Psoas muscle (tissue), 8 donors: ENCODE data around the gene MAGI2. TPM values are rescaled to one million over a fixed set of nuclear protein-coding genes. Genes with fewer than 3 reads are reported as not detected.

Experiments used
- ATAC-seq, 4 donors: fragments of 200-7000 bp; cut with Tn5 transposase; one replicate each; pipeline ENCODE4 v1.9.1; 2020; ENCODE audit warnings: moderate library complexity in 3 of 4, mild to moderate bottlenecking in 2 of 4
- DNase-seq, 2 donors: peaks; one replicate each; pipeline ENCODE4 v3.0.0-alpha.2; 2020
- H3K27ac ChIP-seq: fragments of 200-600 bp; one replicate; pipeline ENCODE4 v1.8.0; 2022
- H3K27me3 ChIP-seq, 3 donors: fragments of 200-600 bp in 1 of 3; one replicate each; pipeline versions ENCODE4 v1.6.1 to v1.8.0; 2013 to 2022; ENCODE audit warnings: low read length in 2 of 3, mild to moderate bottlenecking in 2 of 3, moderate library complexity in 1 of 3; ENCODE audit not compliant: insufficient read depth in 3 of 3
- H3K36me3 ChIP-seq, 2 donors: fragments of 200-600 bp in 1 of 2; one replicate each; pipeline versions ENCODE4 v1.6.1 to v1.8.0; 2013 to 2022; ENCODE audit warnings: low read depth in 1 of 2, mild to moderate bottlenecking in 1 of 2, moderate library complexity in 1 of 2; ENCODE audit not compliant: insufficient read depth in 1 of 2
- H3K4me1 ChIP-seq: fragments of 200-600 bp; one replicate; pipeline ENCODE4 v1.8.0; 2022
- H3K4me3 ChIP-seq: fragments of 200-600 bp; one replicate; pipeline ENCODE4 v1.8.0; 2022; ENCODE audit warnings: mild to moderate bottlenecking
- H3K9me3 ChIP-seq: fragments of 200-600 bp; one replicate; pipeline ENCODE4 v1.8.0; 2022
- whole genome bisulfite sequencing, 3 donors: extraction: QIAGEN DNeasy Blood & Tissue Kit; methylation state at CpG; one replicate each; pipeline versions ENCODE4 v1.1.6 to v1.1.7; 2013; 5-methylcytosine and 5-hydroxymethylcytosine counted together
- intact Hi-C, 2 donors: fragments of 100-400 bp; cut with DNase I; formaldehyde crosslinking; loops; one replicate each; pipeline versions ENCODE4 v1.11.0 to v1.14.2; 2022
- polyA plus RNA-seq, 3 donors: library from polyadenylated mRNA; stranded (reverse); fragments of 200-250 nt; gene quantifications; one replicate each; pipeline ENCODE4 v1.2.3, GENCODE V29; 2013
- total RNA-seq, 4 donors: library from RNA; stranded (reverse); fragmentation: NEBNext Ultra II Directional in 2 of 4; extraction: Animal tissue kit (Norgen Biotek cat#: 25700) in 2 of 4; gene quantifications; one replicate each; pipeline versions ENCODE4 v1.2.1 to v1.2.4, GENCODE V29; 2021 to 2023
- TF ChIP-seq, protein P1 (sequence below): fragments of 200-600 bp; IDR thresholded peaks from one replicate; pipeline ENCODE4 v1.8.0; 2022; ENCODE audit warnings: antibody characterized with exemption
- donor health status: healthy with polysubstance abuse.
- donor health status: DM: no; HTN: no; CAD: no; lungs with moderate emphysema.
- donor health status: Bipolar disorder and iron deficiency.
- donor health status: healthy.
- donor health status: DM: yes; HTN: yes; CAD: no.
- donor health status: DM: no; HTN: no; CAD: no.
- donor health status: DM: no; HTN: no; CAD: no.
- donor health status: DM: yes; HTN: yes; CAD: no.

MAGI2 gene
- total and polyA plus RNA-seq, 7 donors = 0.46 to 2.5 (median 1.4) TPM

DNA sequence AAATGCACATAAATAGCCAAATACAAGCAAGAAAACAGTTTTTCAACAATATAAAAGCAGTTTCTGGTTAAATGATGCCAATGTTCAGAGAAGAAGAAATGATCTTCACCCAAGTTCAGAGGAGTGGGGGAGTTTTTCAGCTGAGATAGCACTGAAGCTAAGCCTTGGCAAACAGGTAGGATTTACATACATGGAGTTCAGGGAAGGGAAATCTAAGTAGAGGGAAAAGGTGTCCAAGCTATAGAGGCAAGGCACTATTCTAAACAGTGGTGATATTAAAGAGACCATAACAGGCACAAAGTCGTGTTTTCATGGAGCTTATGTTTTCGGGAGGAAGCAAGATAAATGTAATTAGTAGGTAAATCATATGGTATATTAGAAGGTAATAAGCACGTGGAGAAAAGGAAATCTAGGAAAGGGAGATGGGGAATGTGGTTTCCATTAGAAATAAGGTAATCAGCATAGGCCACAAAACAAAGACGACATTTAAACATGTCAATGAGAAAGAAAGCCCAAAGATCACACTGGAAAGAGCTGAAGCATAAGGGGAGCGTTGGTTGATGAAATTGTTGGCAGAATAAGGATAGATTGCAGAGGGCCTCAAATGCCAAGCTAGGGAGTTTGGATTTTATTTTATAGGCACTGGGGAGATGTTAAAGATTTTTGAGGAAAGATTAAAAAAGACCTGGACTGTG, 704.3 kb downstream of the MAGI2 start:
- H3K27me3 ChIP-seq = no peaks in the 10 kb centered on the region
- intact Hi-C loops = no loop called here
- ATAC-seq = no peak
- no peak overlapping the region for H3K4me3 ChIP-seq
- H3K9me3 ChIP-seq = peaks cover 9% of the 10 kb centered on the region
- 54 to 71% (median 62%) methylated on average over 5 of the region's 5 CpGs for WGBS, 3 donors
- H3K36me3 ChIP-seq = no peaks in the 10 kb centered on the region
- TF ChIP-seq, protein P1, sequence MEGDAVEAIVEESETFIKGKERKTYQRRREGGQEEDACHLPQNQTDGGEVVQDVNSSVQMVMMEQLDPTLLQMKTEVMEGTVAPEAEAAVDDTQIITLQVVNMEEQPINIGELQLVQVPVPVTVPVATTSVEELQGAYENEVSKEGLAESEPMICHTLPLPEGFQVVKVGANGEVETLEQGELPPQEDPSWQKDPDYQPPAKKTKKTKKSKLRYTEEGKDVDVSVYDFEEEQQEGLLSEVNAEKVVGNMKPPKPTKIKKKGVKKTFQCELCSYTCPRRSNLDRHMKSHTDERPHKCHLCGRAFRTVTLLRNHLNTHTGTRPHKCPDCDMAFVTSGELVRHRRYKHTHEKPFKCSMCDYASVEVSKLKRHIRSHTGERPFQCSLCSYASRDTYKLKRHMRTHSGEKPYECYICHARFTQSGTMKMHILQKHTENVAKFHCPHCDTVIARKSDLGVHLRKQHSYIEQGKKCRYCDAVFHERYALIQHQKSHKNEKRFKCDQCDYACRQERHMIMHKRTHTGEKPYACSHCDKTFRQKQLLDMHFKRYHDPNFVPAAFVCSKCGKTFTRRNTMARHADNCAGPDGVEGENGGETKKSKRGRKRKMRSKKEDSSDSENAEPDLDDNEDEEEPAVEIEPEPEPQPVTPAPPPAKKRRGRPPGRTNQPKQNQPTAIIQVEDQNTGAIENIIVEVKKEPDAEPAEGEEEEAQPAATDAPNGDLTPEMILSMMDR = no peak
- H3K27ac ChIP-seq = no peak overlapping the region
- DNase-seq = no peak
- H3K4me1 ChIP-seq = peaks cover 23% of the 10 kb centered on the region

DNA sequence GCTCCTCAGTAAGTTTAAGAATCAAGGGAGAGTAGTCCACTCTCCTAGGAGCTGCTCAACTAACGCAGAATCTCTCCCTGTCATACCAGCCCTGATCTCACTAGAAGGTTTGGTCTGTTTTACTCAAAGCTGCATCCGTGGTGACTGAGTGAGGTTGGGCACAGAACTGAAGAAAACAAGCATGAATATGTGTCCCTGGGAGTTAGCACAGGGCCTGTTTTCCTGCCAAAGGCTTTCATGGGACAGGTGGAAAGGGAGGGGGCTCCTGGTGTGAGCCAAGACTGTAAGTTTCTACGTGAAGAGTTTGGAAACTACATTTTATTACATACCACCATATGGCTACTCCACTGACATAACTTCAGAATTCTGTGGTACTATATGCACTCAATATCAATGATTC, 705.9 kb downstream of the MAGI2 start:
- H3K27ac ChIP-seq = no peak overlapping the region
- intact Hi-C loops = no loop called here
- no peaks in the 10 kb centered on the region for H3K27me3 ChIP-seq
- DNase-seq = no peak
- H3K4me3 ChIP-seq = no peak overlapping the region
- no peaks in the 10 kb centered on the region for H3K36me3 ChIP-seq
- TF ChIP-seq, protein P1 = no peak
- H3K9me3 ChIP-seq = no peaks in the 10 kb centered on the region
- H3K4me1 ChIP-seq = peaks cover 28% of the 10 kb centered on the region
- WGBS, 3 donors = 35 to 43% (median 37%) methylated on average over 3 of the region's 3 CpGs
- ATAC-seq = peak in 1 of 4 donors; percentile 30

DNA sequence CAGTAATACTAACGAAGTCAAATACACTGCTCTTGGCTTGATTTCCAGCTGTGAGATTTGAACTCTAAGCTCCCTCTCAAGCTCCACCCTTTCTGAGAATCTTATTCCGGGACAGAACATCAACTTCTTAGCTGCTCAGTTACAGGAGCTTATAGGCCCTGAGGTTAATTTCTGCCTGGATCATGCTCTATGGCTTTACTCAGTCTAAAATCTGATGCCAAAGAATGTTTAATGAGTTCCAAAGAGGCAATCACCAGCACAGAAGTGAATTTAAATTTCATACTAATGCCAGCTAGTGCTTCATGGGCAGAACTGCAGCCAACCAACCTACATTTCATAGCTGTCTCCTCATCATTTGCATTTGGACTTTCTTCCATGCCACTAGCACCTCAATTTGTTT, 707.2 kb downstream of the MAGI2 start:
- TF ChIP-seq, protein P1 = no peak
- Histone ChIP-seq H3K4me3 (no peak overlapping the region), H3K9me3 (no peaks in the 10 kb centered on the region), H3K27me3 (no peaks in the 10 kb centered on the region), H3K4me1 (peaks cover 28% of the 10 kb centered on the region), H3K27ac (peak overlapping the region; percentile 26), H3K36me3 (no peaks in the 10 kb centered on the region)
- no peak for DNase-seq
- ATAC-seq = peak in 3 of 4 donors; percentile 27 to 88 (median 83)
- intact Hi-C loops = no loop called here
- WGBS, 3 donors = 20 to 35% (median 23%) methylated on average over 2 of the region's 2 CpGs

DNA sequence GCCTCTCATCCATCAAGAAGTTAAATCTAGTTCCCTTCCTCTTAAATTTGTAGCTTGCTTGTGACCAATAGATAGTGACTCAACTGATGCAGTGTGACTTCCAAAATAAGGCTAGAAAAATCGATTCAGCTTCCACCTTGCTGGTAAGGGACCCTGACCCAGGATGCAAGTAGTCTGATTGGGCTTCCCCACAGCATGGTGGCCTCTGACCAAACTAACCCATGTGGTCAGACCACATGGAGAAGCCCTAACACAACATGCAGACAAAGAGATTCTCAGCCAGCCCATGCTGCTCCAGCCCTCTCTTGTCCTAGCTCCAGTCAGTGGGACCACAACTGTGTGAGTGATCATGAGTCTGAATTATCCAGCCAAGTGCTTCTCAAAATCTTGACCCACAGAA, 710.8 kb downstream of the MAGI2 start:
- 59 to 89% (median 67%) methylated on average over 1 of the region's 1 CpG for WGBS, 3 donors
- Histone ChIP-seq H3K4me1 (peaks cover 20% of the 10 kb centered on the region), H3K36me3 (no peaks in the 10 kb centered on the region), H3K9me3 (no peaks in the 10 kb centered on the region), H3K27ac (no peak overlapping the region), H3K4me3 (no peak overlapping the region), H3K27me3 (no peaks in the 10 kb centered on the region)
- DNase-seq (no peak), ATAC-seq (no peak)
- TF ChIP-seq, protein P1 = no peak
- intact Hi-C loops = no loop called here

DNA sequence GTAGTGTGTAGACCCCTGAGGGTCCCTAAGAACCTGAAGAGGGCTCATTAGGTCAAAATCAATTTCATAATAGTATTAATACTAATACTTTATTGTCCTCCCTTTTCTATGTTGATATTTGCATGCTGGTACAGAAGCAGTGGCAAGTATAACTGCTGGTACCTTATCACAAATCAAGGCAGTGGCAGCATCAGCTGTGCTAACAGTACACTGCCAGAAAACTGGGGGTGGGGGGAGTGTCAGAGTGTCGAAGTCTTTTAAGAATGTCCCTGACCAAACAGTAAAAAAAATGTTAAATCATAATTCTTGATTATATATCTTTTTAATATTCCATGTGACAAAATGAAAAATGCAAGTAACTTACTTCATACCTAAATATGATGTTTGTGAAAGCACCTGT, 716.9 kb downstream of the MAGI2 start:
- H3K27me3 ChIP-seq = no peaks in the 10 kb centered on the region
- no peaks in the 10 kb centered on the region for H3K9me3 ChIP-seq
- intact Hi-C loops = no loop called here
- TF ChIP-seq, protein P1 = no peak
- ATAC-seq = no peak
- no peak for DNase-seq
- no peaks in the 10 kb centered on the region for H3K36me3 ChIP-seq
- H3K4me1 ChIP-seq = peaks cover 3% of the 10 kb centered on the region
- no peak overlapping the region for H3K27ac ChIP-seq
- no peak overlapping the region for H3K4me3 ChIP-seq
- WGBS, 3 donors = 32 to 36% (median 32%) methylated on average over 1 of the region's 1 CpG
